ENCODE measurements around the gene CCDC85A. TPM values are rescaled to one million over a fixed set of nuclear protein-coding genes. Genes with fewer than 3 reads are reported as not detected.

Gene CCDC85A
- polyA plus RNA-seq, 1 donor from 2014 or later: 24.7 TPM

GRCh38 chr2:56170504-56170903 lies 13.3 kb upstream of the CCDC85A start:
- H3F3A ChIP-seq (ENCODE audit: insufficient read depth, low read length, poor library complexity, severe bottlenecking): no peaks in the 10 kb centered on the region
- no peaks in the 10 kb centered on the region for H3K79me2 ChIP-seq (replicated peaks; ENCODE audit: insufficient read depth, low read length)
- no peak overlapping the region for H2AFZ ChIP-seq (ENCODE audit: low read depth, low read length)
- no peak overlapping the region for H3K4me2 ChIP-seq (ENCODE audit: low read length)
- no peak overlapping the region for H3K27ac ChIP-seq (ENCODE audit: low read length)
- no peak overlapping the region for H3K4me3 ChIP-seq (ENCODE audit: low read length)
- TF ChIP-seq MXI1 (conservative IDR thresholded peaks at IDR 0.05; ENCODE audit: poor library complexity, severe bottlenecking): no peak
- no peak for TF ChIP-seq REST (IDR thresholded peaks at IDR 0.05; ENCODE audit: borderline replicate concordance)
- no peaks in the 10 kb centered on the region for H4K20me1 ChIP-seq (ENCODE audit: insufficient read depth)
- no peak overlapping the region for H3K9ac ChIP-seq (ENCODE audit: low read length)
- no peaks in the 10 kb centered on the region for H3K9me3 ChIP-seq (ENCODE audit: low read length)
- H3K36me3 ChIP-seq (ENCODE audit: insufficient read depth, low read length): no peaks in the 10 kb centered on the region
- no peaks in the 10 kb centered on the region for H3K9me2 ChIP-seq (ENCODE audit: insufficient read depth, low read length)
- H3K27me3 ChIP-seq (ENCODE audit: insufficient read depth, low read depth, low read length): no peaks in the 10 kb centered on the region

GRCh38 chr2:56170988-56171387 lies 12.8 kb upstream of the CCDC85A start:
- no peak overlapping the region for H3K27ac ChIP-seq (ENCODE audit: low read length)
- no peak overlapping the region for H3K9ac ChIP-seq (ENCODE audit: low read length)
- no peaks in the 10 kb centered on the region for H3F3A ChIP-seq (ENCODE audit: insufficient read depth, low read length, poor library complexity, severe bottlenecking)
- H3K4me3 ChIP-seq (ENCODE audit: low read length): no peak overlapping the region
- no peak overlapping the region for H2AFZ ChIP-seq (ENCODE audit: low read depth, low read length)
- no peaks in the 10 kb centered on the region for H3K27me3 ChIP-seq (ENCODE audit: insufficient read depth, low read depth, low read length)
- TF ChIP-seq, protein P1, sequence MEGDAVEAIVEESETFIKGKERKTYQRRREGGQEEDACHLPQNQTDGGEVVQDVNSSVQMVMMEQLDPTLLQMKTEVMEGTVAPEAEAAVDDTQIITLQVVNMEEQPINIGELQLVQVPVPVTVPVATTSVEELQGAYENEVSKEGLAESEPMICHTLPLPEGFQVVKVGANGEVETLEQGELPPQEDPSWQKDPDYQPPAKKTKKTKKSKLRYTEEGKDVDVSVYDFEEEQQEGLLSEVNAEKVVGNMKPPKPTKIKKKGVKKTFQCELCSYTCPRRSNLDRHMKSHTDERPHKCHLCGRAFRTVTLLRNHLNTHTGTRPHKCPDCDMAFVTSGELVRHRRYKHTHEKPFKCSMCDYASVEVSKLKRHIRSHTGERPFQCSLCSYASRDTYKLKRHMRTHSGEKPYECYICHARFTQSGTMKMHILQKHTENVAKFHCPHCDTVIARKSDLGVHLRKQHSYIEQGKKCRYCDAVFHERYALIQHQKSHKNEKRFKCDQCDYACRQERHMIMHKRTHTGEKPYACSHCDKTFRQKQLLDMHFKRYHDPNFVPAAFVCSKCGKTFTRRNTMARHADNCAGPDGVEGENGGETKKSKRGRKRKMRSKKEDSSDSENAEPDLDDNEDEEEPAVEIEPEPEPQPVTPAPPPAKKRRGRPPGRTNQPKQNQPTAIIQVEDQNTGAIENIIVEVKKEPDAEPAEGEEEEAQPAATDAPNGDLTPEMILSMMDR (IDR thresholded peaks at IDR 0.05; ENCODE audit: poor library complexity, severe bottlenecking): no peak
- TF ChIP-seq EZH2 (IDR thresholded peaks at IDR 0.05; ENCODE audit: borderline replicate concordance, insufficient read depth, low read length, poor library complexity, severe bottlenecking) (no peak), EP300 (conservative IDR thresholded peaks at IDR 0.05; ENCODE audit: poor library complexity, severe bottlenecking) (no peak), RAD21 (conservative IDR thresholded peaks at IDR 0.05) (no peak), TAF1 (IDR thresholded peaks at IDR 0.05; ENCODE audit: low read depth) (no peak), POLR2AphosphoS5 (IDR thresholded peaks at IDR 0.05) (no peak), REST (IDR thresholded peaks at IDR 0.05; ENCODE audit: borderline replicate concordance) (no peak), MXI1 (conservative IDR thresholded peaks at IDR 0.05; ENCODE audit: poor library complexity, severe bottlenecking) (no peak), SMC3 (conservative IDR thresholded peaks at IDR 0.05; ENCODE audit: poor library complexity) (no peak)
- H3K4me2 ChIP-seq (ENCODE audit: low read length): no peak overlapping the region
- no peaks in the 10 kb centered on the region for H3K9me3 ChIP-seq (ENCODE audit: low read length)
- no peaks in the 10 kb centered on the region for H4K20me1 ChIP-seq (ENCODE audit: insufficient read depth)
- no peaks in the 10 kb centered on the region for H3K9me2 ChIP-seq (ENCODE audit: insufficient read depth, low read length)
- H3K79me2 ChIP-seq (replicated peaks; ENCODE audit: insufficient read depth, low read length): no peaks in the 10 kb centered on the region
- no peaks in the 10 kb centered on the region for H3K36me3 ChIP-seq (ENCODE audit: insufficient read depth, low read length)
